Measurements from ENCODE around the gene OARD1. TPM values are rescaled to one million over a fixed set of nuclear protein-coding genes. Genes with fewer than 3 reads are reported as not detected.
"Not testable (repeated sequence)": the region's sequence is repeated elsewhere in the genome, so short reads cannot be mapped to it uniquely, and the experiment has no call there.

The OARD1 gene, protein sequence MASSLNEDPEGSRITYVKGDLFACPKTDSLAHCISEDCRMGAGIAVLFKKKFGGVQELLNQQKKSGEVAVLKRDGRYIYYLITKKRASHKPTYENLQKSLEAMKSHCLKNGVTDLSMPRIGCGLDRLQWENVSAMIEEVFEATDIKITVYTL
- polyA plus RNA-seq (ENCODE audit: insufficient read depth in 1 of 5, insufficient read length in 5 of 5, low replicate concordance in 1 of 5) = 10 to 100 TPM; 39.3 to 60.3 (median 55.5) TPM
- long read RNA-seq, donor 1, transcript OARD1-202 (6 exons, 1,337 nt) = minor isoform, 7 of 134 reads
- long read RNA-seq, donor 1, transcript OARD1-210 (6 exons, 3,330 nt) = major isoform, 9 of 134 reads
- long read RNA-seq, donor 1, partial matches to known transcripts = 98 of 134 reads
- long read RNA-seq, donor 1, other reads (novel, unspliced or antisense) = 11 of 134 reads
- long read RNA-seq, donor 2, transcript OARD1-202 (6 exons, 1,337 nt) = major isoform, 6 of 14 reads
- long read RNA-seq, donor 2, partial matches to known transcripts = 0 of 14 reads
- long read RNA-seq, donor 2, other reads (novel, unspliced or antisense) = 0 of 14 reads
- long read RNA-seq, donor 3, partial matches to known transcripts = 15 of 26 reads
- long read RNA-seq, donor 3, other reads (novel, unspliced or antisense) = 0 of 26 reads
- long read RNA-seq, donor 4, partial matches to known transcripts = 0 of 6 reads
- long read RNA-seq, donor 4, other reads (novel, unspliced or antisense) = 0 of 6 reads
- long read RNA-seq, donor 5, transcript OARD1-202 (6 exons, 1,337 nt) = minor isoform, 8 of 63 reads
- long read RNA-seq, donor 5, transcript OARD1-210 (6 exons, 3,330 nt) = major isoform, 11 of 63 reads
- long read RNA-seq, donor 5, partial matches to known transcripts = 32 of 63 reads
- long read RNA-seq, donor 5, other reads (novel, unspliced or antisense) = 0 of 63 reads
- long read RNA-seq, donor 6, transcript OARD1-210 (6 exons, 3,330 nt) = major isoform, 10 of 20 reads
- long read RNA-seq, donor 6, partial matches to known transcripts = 0 of 20 reads
- long read RNA-seq, donor 6, other reads (novel, unspliced or antisense) = 0 of 20 reads
- long read RNA-seq, donor 7, partial matches to known transcripts = 86 of 104 reads
- long read RNA-seq, donor 7, other reads (novel, unspliced or antisense) = 12 of 104 reads
- long read RNA-seq, donor 8, transcript OARD1-202 (6 exons, 1,337 nt) = major isoform, 5 of 16 reads
- long read RNA-seq, donor 8, partial matches to known transcripts = 5 of 16 reads
- long read RNA-seq, donor 8, other reads (novel, unspliced or antisense) = 0 of 16 reads

DNA sequence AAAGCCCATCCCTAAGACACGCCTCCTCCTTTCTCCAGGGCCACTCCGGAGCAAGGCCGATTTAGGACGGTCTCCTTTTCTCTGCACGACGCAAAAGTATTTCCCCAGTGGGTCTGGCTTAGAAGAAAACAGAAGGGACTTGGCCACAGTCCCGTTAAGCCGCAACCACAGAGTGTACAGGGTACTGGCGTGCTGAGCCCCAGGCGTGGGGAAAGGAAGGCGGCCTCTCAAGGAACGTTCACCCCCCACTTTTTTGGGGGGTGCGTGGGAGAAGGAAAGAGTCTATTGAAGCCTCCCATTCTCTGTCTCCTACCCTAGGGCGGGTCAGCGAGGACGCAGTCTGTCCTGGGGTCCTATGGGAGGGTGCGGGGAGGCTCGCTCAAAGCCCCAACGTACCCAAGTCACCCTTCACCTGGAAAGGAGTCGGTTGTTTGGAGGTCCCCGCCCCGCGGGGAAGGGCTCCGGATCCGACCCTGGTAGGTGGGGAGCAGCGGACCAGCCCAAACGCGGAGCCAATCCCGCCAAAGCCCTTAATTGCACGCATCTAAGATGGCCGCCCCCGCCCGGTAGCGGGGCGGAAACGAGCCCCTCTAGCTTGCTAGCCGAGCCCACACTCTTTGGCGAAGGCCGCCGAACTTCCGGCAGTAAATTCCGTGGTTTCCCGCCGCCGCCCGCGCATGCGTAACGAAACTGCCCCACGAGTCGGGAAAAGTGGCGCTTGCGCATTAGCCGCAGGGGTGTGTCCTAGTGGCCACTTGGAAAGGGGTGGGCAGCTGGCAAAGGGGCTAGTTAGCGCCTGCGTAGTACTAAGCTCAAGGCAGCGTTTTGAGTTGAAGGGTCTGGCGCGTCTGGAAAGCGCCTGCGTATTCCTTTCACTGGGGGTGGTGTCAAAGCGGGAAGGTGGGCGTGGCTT lies at the start of gene OARD1:
Gene OARD1 (minus strand): TSS at position 434 of the 913 bp plus-strand sequence. CDS start 722 bp downstream, outside the sequence.
- peak; percentile 100 for DNase-seq

DNA sequence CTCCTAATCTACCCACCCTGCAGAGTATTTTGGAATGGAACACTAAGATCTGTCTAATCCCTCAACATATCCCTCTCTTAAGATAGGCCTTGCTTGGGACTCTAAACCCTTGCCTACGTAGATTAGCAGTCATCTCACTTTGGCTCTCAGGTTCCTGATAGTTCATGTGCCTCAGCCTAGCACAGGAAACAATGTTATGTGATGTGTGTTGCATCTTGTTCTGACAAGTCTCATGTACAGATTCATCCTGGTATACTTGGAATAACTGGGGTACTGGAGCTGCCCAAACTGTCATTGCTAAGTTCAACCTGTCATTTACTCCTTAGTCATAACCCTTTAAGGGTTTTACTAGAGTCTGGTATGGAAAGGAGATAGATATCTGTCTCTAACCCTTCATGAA lies 47.9 kb upstream of the OARD1 start:
- DNase-seq = no peak

DNA sequence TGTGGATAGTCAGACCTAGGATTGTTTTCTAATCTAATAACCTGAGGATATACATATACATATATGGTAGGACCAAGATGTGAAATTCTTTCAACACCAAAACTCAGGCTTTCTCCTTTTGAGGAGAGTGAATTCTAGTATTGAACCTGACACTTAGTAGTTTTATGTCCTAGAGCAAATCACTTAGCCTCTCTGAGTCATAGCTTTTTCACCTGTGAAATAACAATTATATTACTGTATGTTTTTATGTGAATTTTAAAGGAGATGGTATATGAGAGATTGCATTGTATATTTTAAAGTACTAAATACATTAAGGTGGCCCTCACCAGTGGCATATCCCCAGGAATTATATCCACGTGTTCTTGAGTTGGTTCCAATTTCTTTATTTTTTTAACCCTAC lies 47.4 kb upstream of the OARD1 start:
- no peak for DNase-seq

DNA sequence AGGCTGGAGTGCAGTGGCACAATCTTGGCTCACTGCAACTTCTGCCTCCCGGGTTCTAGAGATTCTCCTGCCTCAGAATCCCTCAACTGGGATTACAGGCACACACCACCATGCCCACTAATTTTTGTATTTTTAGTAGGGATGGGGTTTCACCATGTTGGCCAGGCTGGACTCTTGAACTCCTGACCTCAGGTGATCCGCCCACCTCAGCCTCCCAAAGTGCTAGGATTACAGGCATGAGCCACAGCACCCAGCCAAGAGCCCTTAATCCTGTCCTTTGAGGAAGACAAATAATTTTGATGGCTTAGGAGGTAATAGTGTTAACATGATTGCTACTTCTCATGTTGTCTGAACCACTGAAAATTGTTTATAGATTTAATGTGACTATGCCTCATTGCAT lies 42.9 kb upstream of the OARD1 start:
- not testable (repeated sequence) for DNase-seq

DNA sequence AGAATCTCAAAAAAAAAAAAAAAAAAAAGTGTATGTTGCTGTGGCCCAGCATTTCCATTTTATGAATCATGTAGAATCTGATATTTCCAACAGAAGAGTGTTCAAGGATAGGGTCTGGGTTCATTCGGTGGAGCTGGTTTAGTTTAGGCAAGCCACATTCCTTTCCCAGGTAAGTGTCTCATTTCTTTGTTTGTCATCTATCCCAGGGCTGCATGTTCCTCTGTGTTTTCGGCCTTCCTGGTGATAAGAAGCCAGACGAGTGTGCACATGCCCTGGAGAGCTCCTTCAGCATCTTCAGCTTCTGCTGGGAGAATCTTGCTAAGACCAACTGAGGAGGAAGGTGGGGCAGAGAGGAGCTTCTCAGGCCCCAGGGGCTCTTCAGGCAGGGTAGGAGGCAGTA lies 38.9 kb upstream of the OARD1 start:
- no peak for DNase-seq

DNA sequence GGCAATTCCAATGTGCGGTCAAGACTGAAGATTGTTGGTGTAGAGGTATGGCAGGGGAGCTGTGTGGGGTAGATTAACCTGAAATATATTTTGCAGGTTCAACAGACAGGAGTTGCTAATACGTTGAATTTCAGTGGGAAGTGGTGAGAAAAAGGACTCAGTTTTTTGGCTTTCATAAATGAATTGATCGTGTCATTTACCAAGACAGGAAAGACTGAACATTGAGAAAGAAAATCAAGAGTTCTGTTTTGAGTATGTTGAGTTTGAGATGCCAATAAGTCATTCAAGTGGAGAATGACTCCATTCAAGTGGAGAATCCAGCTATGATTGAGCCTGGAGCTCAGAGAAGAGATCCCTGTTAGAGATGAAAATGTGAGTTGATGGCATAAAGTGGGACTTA lies 31.7 kb upstream of the OARD1 start:
- no peak for DNase-seq

DNA sequence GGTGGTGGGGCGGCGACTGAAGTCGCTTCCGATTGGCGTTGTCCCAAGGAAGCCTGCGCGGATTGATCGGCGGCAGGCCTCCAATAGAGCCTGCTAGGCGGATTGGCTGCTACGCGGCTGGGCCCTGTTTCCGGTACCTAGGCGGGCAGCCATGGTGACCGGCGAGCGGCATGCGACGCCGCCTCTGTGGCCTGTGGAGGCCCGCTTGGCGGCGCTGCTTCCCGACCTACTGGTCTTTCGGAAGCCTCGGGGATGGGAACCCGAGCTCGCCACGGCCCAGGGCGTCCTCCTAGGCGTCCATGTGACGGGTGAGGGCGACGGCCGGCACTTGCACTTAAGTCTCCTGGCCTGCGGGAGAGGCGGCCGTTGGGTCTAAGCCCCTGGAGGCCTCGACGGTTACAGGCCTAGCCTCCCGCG lies 28.7 kb upstream of the OARD1 start:
- no peak for DNase-seq

DNA sequence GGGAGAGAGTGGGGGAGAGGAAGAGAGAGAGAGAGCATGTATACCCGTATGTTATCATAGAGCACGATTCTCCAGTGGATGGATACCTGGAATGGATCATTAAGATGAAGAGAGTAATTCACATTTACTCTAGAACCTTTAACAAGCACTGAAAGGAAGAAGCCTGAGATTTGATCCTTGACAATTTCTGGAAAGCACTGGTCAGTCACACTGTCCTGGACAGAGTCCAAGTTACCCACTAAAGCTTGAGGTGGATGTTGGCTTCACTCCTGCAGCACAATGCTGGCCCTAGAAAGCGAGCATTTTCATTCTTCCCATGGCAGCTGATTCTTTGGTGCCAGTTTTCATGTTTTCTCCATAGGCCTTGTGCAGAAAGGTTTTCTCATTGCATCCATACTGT lies 26.2 kb upstream of the OARD1 start:
- no peak for DNase-seq

DNA sequence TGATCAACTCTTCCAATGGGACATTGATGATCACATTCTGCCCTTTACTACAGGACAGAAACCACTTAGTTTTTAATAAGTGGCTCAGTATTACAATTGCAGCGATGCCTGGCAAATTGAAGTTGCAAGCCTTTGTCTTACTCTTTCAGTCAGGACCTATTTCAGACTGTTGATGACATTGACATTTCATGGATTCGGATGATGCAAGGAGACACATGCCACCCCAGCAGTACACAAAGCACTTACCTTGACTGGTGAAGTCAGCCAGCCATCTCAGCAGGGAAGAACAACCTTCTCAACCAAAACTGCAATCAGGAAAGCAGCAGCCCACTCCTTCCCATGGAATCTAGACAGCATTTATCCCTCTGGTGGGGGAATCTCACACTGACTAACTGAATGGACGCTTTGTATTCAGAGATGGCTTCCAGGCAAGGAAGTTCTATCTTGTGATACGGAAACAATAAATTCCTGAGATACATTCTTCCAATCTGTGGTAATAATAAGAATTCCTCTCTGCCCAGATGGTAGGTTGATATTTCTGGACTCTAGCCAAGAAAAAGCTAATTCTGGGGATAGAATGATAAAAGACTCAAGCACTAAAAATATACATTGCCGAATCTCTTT lies 25.4 kb upstream of the OARD1 start:
- DNase-seq = no peak

DNA sequence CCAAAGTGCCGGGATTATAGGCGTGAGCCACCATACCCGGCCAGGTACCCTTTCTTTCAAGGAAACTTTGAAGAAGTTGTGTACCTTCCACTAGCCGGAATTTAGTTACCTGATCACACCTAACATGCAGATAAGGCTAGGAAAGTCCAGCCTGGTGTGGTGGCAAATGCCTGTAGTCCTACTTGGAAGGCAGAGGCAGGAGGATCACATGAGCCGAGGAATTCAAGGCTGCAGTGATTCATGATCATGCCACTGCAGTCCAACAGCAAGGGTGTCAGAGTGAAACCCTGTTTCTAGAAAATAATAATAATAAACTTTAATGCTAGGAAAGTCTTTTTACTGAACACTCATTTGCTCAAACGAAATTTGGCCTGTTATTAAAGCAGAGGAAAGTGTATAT lies 21.6 kb upstream of the OARD1 start:
- DNase-seq = no peak

DNA sequence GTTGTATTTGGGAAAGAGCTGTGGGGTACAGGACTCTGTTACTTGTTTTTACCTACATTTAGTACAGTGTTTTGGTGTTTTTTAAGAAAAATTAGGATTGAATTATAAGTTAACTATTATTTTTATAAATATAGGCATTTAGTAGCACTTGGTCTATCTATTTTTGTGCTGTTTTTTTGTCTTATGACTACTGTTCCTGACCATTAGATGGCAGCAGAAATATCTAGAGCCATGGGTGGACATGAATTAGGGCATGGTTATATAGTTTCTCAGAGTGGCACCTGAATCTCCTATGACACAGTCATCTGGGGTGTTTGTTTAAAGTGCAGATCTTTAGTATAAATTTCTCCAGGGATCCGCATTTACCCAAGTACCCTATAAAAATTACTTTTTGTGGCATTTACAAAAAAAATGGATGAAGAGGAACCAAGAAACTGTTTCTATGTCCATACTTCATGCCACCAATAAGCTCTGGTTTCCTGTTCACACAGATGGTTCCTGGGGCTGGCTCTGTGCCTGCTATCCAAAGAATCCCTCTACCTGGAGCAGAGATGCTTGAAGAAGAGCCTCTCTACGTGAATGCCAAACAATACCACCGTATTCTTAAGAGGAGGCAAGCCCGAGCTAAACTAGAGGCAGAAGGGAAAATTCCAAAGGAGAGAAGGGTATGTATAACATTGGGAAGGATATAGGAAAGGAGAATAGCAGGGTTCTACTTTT lies 20.4 kb upstream of the OARD1 start:
- no peak for DNase-seq

DNA sequence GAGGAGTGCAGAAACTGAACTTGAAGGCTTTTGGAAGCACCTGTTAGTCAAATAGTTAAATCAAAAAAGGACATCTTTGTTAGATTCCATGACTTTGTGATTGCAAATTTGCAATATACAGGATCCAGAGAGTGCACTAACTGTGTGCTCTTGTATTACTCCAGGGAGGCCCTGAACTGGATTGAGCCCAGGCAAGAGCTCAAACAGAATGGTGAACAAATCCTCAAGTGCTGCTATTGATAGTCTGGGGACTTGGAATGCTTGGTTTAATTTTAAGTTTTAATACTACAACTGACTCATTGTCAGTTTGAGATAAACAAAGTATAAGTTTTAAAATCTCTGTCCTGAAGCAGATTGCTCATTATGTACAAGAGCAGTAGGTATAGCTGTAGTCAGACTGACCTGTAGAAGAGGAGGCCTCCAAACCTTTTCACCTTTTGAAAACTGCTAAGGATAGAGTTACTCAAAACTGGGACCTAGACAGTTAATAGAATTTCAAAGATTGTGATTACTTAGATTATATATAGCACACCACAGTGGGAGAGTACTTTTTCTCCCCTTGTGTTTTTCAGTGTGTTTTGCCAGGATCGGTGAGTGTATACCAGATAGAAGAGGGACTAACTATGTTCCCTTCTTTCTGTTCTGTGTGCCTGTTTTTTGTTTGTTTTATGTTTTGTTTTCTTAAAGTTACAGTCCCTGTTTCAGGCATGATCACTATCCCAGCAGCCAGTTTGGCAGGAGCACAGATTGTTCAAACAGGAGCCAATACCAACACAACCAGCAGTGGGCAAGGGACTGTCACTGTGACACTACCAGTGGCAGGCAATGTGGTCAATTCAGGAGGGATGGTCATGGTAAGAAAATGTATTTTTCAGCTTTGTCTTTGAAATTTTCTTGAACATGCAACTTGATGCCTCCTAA lies 18.9 kb upstream of the OARD1 start:
- DNase-seq = no peak

DNA sequence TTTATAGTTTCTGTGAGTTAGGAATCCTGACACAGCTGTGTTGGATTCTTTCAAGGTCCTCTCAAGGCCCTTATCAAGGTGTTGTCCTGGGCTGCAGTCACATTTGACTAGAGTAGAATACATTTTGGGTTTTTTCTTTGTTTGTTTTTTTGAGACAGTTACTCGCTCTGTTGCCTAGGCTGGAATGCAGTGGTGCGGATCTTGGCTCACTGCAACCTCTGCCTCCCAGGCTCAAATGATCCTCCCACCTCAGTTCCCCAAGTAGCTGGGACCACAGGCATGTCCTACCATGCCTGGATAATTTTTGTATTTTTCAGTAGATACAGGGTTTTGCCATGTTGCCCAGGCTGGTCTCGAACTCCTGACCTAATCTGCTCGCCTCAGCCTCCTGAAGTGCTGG lies 16.3 kb upstream of the OARD1 start:
- DNase-seq = no peak

DNA sequence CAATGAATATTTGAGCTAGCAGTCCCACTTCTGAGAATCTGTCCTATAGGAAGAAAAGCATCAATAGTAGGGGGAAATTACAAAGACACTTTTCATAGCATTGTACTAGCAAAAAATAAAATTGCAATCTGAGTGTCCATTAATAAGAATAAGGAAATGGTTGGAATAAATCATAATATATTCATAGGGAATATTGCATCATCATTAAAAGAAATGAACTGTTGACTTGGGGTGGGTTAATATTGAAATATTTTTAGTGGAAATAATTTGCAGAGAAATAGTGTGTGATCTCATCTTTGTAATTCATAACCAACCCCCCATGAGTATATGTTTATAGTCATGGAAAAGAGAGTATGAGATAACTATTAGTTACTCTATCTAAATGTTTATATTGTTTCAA lies 13.0 kb upstream of the OARD1 start:
- DNase-seq = no peak

DNA sequence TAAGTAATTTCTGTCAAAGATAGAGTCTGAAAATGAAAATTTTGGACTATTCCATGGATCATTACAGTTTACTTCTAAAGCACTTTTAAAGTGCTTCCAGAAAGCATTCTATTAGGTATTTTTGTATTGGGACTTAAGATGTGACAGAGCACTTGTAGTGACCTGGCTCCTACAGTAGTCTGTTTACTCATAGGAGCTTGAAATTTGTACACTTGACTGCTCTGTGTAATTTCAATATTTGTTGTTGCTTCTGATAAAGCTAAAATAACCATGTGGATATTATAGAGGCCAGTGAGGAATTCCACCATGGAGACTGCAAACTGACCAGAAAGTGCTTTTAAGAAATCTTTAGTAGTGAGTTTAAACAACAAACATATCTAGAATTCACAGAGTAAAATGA lies 10.9 kb upstream of the OARD1 start:
- no peak for DNase-seq

DNA sequence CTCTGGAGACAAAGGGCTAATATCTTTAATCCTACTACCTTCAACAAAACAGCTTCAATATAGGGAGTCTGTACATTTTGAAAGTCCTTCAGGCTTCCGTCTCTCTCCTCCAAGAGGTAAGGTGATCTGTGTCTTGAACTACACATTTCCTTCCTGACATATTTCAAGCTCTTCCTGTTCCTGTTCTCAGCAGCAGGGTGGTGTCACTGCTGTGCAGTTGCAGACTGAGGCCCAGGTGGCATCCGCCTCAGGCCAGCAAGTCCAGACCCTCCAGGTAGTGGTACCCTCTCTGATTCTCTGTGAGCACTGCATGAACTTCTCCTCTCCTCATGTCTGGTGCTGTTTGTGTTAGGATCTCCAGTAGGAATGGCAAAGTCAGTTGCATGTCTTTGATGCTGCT lies 8.5 kb upstream of the OARD1 start:
- DNase-seq = no peak

DNA sequence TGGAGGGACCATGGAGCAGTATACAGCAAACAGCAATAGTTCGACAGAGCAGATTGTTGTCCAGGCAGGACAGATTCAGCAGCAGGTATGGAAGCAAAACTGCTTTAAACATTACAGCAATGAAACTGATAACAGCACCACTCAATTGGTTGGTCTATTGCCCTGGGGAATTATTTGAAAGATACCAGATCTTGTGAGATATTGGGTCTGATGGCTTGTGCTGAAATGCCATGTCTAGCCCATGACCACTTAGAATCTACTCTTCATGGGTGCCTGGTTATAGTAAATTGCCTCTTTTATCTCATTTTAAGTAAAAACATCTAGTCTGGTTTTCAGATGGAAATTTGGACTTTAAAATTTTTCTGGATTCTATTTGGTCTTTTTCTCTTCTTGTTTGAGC lies 6.9 kb upstream of the OARD1 start:
- DNase-seq = no peak

DNA sequence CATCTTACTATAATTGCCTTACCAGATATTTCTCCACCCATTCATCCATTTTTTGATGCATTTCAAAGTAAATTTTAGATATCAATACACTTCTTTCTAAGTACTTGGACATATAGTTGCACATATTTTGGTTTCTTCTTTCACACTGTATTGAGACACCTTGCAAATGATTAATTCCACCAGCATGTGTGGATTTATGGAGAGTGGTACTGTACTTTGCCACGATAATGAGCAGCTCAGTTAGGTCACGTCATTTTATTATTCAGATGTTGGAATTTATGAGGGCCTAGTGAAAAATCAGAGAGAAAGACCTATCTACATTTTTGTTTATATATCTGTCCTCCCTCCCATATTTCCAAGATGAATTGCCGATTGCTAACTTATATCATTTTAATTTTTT lies 5.9 kb upstream of the OARD1 start:
- DNase-seq = no peak

DNA sequence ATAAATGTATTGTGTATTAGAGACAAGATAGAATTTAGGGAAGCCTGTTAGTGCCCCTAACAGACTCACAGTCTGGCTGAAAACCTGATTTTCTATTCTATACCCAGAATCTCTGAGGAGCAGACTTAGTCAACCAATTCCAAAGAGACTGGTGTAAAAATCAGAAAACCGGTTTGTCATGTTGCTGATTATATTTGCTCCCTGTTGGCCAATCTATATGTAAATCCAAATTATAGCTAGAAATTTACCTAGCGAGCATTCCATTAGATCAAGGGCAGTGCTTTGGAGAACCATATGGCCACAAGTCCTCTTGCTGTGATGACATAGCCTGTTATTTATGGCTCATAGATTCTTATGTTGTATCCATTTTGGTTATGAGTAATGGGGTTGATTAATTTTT lies 5.4 kb upstream of the OARD1 start:
- DNase-seq = no peak

All from right lung (tissue), 10 donors.